Measurements from ENCODE around the gene FOXL2NB.

DNA sequence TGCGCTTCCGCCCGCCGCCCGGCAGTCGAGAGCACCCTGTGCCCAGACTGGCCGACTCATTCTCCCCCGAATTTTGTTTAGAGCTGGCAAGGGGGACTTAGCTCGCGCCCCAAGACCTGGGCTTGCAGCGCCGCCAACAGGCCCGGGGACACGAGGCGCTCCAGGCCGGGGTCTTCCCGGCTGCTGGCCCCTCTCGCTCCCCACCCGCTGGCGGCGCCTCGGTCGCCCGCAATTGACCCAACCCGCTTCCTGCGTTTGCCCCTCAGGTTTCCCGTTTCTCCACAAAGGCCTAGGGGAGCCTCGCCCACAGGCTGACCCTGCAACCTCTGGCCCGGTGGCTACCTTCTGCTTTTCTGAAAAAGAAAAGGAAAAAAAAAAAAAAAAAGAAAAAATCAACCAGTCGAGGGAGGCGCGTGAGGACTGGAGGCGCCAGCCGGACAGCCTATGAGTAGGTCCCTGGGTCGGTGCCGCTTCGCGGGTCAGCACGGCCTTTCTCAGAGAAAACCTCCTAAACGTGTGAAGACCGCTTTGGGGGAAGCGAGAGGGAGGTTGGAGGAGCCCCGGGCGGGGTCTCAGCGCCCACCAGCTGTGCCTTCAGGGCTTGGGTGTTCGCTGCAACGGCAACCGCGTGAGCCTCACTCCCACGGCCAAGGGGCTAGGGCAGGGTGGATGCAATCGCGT, 7.3 kb upstream of the FOXL2NB start:
- TF ChIP-seq CTCF (IDR thresholded peaks at IDR 0.05): no peak
- TF ChIP-seq POLR2A (IDR thresholded peaks at IDR 0.05): no peak
